Endothelial cell of umbilical vein (primary cell): ENCODE data around the gene SNX24. TPM values are rescaled to one million over a fixed set of nuclear protein-coding genes. Genes with fewer than 3 reads are reported as not detected.

Experiments
- BruUV-seq: library from RNA; stranded (reverse); fragments of 400-500 nt; replicated peaks from 2 replicates; lab custom pipeline; 2021; lab: Mats Ljungman, UMichigan
- CTCF ChIA-PET: fragments of 300-600, 350-600 bp; sonication (Branson Sonifier 250); formaldehyde crosslinking; loops from one replicate; lab custom pipeline; 2021; ENCODE audit warnings: antibody characterized with exemption, inconsistent platforms; lab: Charles Lee
- POLR2A ChIA-PET: fragments of 300-600, 350-600 bp; sonication (Branson Sonifier 250); formaldehyde crosslinking; loops from one replicate; lab custom pipeline; 2021; ENCODE audit warnings: antibody characterized with exemption, inconsistent platforms; lab: Charles Lee
- DNase-seq: peaks from one replicate; pipeline ENCODE4 v3.0.0-alpha.2; 2011; ENCODE audit warnings: low read depth, low spot score
- FAIRE-seq: peaks from 2 replicates; lab custom pipeline; 2011; peaks lifted over from hg19 to GRCh38; lab: Jason Lieb, UNC
- H2AFZ ChIP-seq: 2 replicates; pipeline ENCODE4 v1.6.0; 2012; ENCODE audit warnings: low read depth, low read length, control low read depth, inconsistent platforms
- H3K27ac ChIP-seq: 2 replicates; pipeline ENCODE4 v1.5.1; 2011; ENCODE audit warnings: low read depth, mild to moderate bottlenecking, control low read depth, low read length, moderate library complexity; ENCODE audit not compliant: insufficient read depth
- H3K27me3 ChIP-seq, 2 experiments: 2 replicates each; pipeline versions ENCODE4 v1.6.0 to v1.6.1; 2011; ENCODE audit warnings: low read length in 2 of 2, mixed read lengths in 1 of 2; ENCODE audit not compliant: control insufficient read depth in 2 of 2, insufficient read depth in 2 of 2
- H3K36me3 ChIP-seq, 2 experiments: 2 replicates in 1 of 2; 3 replicates in 1 of 2; pipeline ENCODE4 v1.5.1; 2011; ENCODE audit warnings: low read length in 2 of 2, mild to moderate bottlenecking in 1 of 2, moderate library complexity in 1 of 2; ENCODE audit not compliant: control insufficient read depth in 2 of 2, insufficient read depth in 2 of 2; ENCODE audit errors: extremely low read depth in 1 of 2
- H3K4me1 ChIP-seq: 3 replicates; pipeline ENCODE4 v1.5.1; 2011; ENCODE audit warnings: mild to moderate bottlenecking, low read length; ENCODE audit not compliant: control insufficient read depth, insufficient read depth; ENCODE audit errors: extremely low read depth
- H3K4me2 ChIP-seq: 2 replicates; pipeline ENCODE4 v1.6.1; 2011; ENCODE audit warnings: low read length, control low read depth, mixed read lengths; ENCODE audit not compliant: insufficient read depth
- H3K4me3 ChIP-seq, 3 experiments: fragments of 200-600 bp in 1 of 3; sonication (generic), shearing (Covaris generic) in 1 of 3; replicated peaks in 1 of 3; 2 replicates each; pipeline ENCODE4 v1.5.1; 2011 to 2016; ENCODE audit warnings: control low read depth in 3 of 3, low read length in 3 of 3, mild to moderate bottlenecking in 2 of 3, inconsistent platforms in 1 of 3, low read depth in 1 of 3, moderate library complexity in 1 of 3; ENCODE audit not compliant: insufficient read depth in 1 of 3
- H3K79me2 ChIP-seq: 2 replicates; pipeline ENCODE4 v1.6.0; 2012; ENCODE audit warnings: low read length, inconsistent platforms; ENCODE audit not compliant: control insufficient read depth, insufficient read depth
- H3K9ac ChIP-seq: replicated peaks from 2 replicates; pipeline ENCODE3; 2011; ENCODE audit warnings: low read length, control low read depth; ENCODE audit not compliant: insufficient read depth; ENCODE audit errors: extremely low read depth
- H3K9me1 ChIP-seq: replicated peaks from 3 replicates; pipeline ENCODE4 v1.6.0; 2011; ENCODE audit warnings: mild to moderate bottlenecking, low read length; ENCODE audit not compliant: control insufficient read depth, insufficient read depth; ENCODE audit errors: extremely low read depth
- H3K9me3 ChIP-seq: replicated peaks from 2 replicates; pipeline ENCODE4 v1.5.1; 2012; ENCODE audit warnings: low read length, inconsistent platforms; ENCODE audit not compliant: control insufficient read depth, insufficient read depth
- H4K20me1 ChIP-seq: replicated peaks from 2 replicates; pipeline ENCODE3; 2011; ENCODE audit warnings: mild to moderate bottlenecking, low read length; ENCODE audit not compliant: control insufficient read depth, insufficient read depth; ENCODE audit errors: extremely low read depth
- CTCF ChIP-seq, 2 donors: IDR thresholded peaks; 1 replicate in 1 of 2; 2 replicates in 1 of 2; pipeline ENCODE4 v1.5.1; 2011; ENCODE audit warnings: low read length in 2 of 2, mild to moderate bottlenecking in 2 of 2, moderate library complexity in 2 of 2, control low read depth in 1 of 2, inconsistent platforms in 1 of 2, low read depth in 1 of 2; ENCODE audit not compliant: insufficient read depth in 1 of 2; ENCODE audit errors: extremely low read depth in 1 of 2
- EZH2 ChIP-seq: IDR thresholded peaks from 2 replicates; pipeline ENCODE4 v1.6.1; 2012; ENCODE audit warnings: borderline replicate concordance, low read depth, mild to moderate bottlenecking, moderate library complexity, low read length, inconsistent platforms; ENCODE audit not compliant: severe bottlenecking
- FOS ChIP-seq: IDR thresholded peaks from 2 replicates; pipeline ENCODE4 v1.6.1; 2011; ENCODE audit warnings: mild to moderate bottlenecking, low read length, moderate library complexity, borderline replicate concordance; ENCODE audit not compliant: insufficient read depth
- GATA2 ChIP-seq: IDR thresholded peaks from 2 replicates; pipeline ENCODE4 v1.7.0; 2011; ENCODE audit warnings: low read depth, mild to moderate bottlenecking, moderate library complexity, mixed read lengths, low read length; ENCODE audit not compliant: insufficient read length, insufficient read depth
- JUN ChIP-seq: IDR thresholded peaks from 2 replicates; pipeline ENCODE4 v1.6.1; 2011; ENCODE audit warnings: borderline replicate concordance, low read depth; ENCODE audit not compliant: insufficient read length, insufficient read depth
- MAX ChIP-seq: IDR thresholded peaks from 2 replicates; pipeline ENCODE4 v1.6.1; 2011; ENCODE audit not compliant: insufficient read depth, insufficient read length
- MYC ChIP-seq: IDR thresholded peaks from one replicate; pipeline ENCODE4 v1.6.1; 2011; ENCODE audit warnings: mild to moderate bottlenecking, low read depth, low read length
- POLR2A ChIP-seq: IDR thresholded peaks from 2 replicates; pipeline ENCODE4 v1.6.1; 2012; ENCODE audit warnings: low read depth, mild to moderate bottlenecking, control low read depth, low read length
- POLR2AphosphoS5 ChIP-seq: IDR thresholded peaks from 2 replicates; pipeline ENCODE4 v1.6.1; 2012; ENCODE audit warnings: low read depth, mild to moderate bottlenecking, control low read depth, low read length, moderate library complexity; ENCODE audit not compliant: insufficient read depth
- dilution Hi-C: fragments of 300-500 bp; cut with MboI; formaldehyde crosslinking; loops from one replicate; pipeline ENCODE4 v1.15.0; 2019; ENCODE audit warnings: low sequenced_read_pairs; ENCODE audit not compliant: extremely low pct_ligation_motif_present
- intact Hi-C: fragments of 100-400 bp; cut with micrococcal nuclease; formaldehyde crosslinking; loops from one replicate; pipeline ENCODE4 v1.10.0; 2022
- polyA plus RNA-seq, 4 experiments: library from polyadenylated mRNA; depleted of rRNA in 3 of 4; stranded (reverse) in 3 of 4; unstranded in 1 of 4; fragments of >200 nt; gene quantifications; 2 replicates each; pipeline versions ENCODE4 v1.2.1 to v1.2.3, GENCODE V29; 2011 to 2012; ENCODE audit warnings: missing spikeins in 1 of 4
- total RNA-seq: library from RNA; stranded (reverse); gene quantifications from 2 replicates; pipeline ENCODE4 v1.2.3, GENCODE V29; 2021

The SNX24 gene
- total and polyA plus RNA-seq, 2 donors (not counting 3 experiments of a cell fraction or from before 2014, with no cell fraction given) = 2.9 to 14.9 TPM

- Histone ChIP-seq H3K9ac (no peak overlapping the region), H2AFZ (no peak overlapping the region), H3K27me3 (no peaks in the 10 kb centered on the region), H3K27ac (no peak overlapping the region), H3K4me1 (no peaks in the 10 kb centered on the region), H3K9me1 (no peaks in the 10 kb centered on the region), H3K4me3 (no peak overlapping the region), H3K4me2 (no peak overlapping the region), H3K79me2 (no peaks in the 10 kb centered on the region), H4K20me1 (no peaks in the 10 kb centered on the region), H3K9me3 (no peaks in the 10 kb centered on the region), H3K36me3 (no peaks in the 10 kb centered on the region)
- DNase-seq (no peak), FAIRE-seq (no peak)
- dilution Hi-C loops (no loop called here), intact Hi-C loops (no loop called here)
- no peak for TF ChIP-seq MYC
- TF ChIP-seq CTCF (IDR thresholded peaks at IDR 0.05; ENCODE audit: extremely low read depth in 1 of 2, insufficient read depth in 1 of 2, low read depth in 1 of 2, low read length in 2 of 2) = no peak
- TF ChIP-seq GATA2 = no peak
- no peak for TF ChIP-seq FOS
- no peak for TF ChIP-seq POLR2A
- TF ChIP-seq JUN = no peak
- TF ChIP-seq MAX = no peak
- TF ChIP-seq POLR2AphosphoS5 = no peak
- TF ChIP-seq EZH2 = no peak
- ChIA-PET POLR2A (no interaction called here), CTCF (interaction anchor here (1.1 to 1.2 kb wide), 2 partner anchors 9 to 61 kb away, joined by 3 to 4 read pairs; no protein-coding TSS in a partner anchor)
- BruUV-seq = no TSS peak
Measured at GRCh38 chr5:122908662-122909061, 63.2 kb downstream of the SNX24 start.
